ENCODE measurements around the gene RPL5.

Gene RPL5

DNA sequence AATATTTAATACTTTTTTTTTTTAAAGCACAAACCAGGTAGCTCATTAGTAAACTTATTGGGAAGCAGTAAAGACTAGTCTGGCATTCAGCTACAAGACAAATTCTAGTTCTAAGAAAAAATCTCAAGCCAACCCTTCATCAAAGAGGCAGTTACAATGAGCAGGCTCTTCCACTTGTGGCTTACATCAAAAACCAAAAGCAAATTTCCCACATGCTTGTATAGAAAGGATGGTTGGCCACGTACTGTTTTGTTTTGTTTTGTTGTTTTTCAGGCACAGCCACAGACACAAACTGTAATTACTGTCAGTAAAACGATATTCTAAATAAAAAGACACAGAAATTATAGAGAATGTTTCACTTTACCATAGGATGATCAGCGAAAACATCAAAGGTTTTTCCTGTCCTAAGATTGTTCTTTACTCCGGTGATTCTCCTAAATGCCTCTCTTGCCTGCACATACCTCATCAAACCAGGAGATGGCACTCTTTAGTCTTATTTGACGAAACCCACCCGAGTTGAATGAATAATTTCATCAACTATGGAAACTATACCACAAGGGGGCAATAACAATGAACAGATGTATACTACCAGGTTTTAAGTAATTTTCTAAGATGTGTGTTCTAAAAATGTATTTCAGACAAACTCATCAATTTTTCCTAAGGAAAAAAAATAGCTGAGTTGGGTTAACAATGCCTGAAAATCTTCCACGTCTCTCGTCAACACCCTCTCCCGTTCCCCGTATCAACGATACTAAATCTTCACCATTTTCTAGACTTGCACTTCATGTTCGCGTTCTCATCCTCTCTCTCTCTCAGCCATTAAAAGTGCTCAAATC lies 26.9 kb downstream of the RPL5 start:
- DNase-seq, result peak; percentile 91

DNA sequence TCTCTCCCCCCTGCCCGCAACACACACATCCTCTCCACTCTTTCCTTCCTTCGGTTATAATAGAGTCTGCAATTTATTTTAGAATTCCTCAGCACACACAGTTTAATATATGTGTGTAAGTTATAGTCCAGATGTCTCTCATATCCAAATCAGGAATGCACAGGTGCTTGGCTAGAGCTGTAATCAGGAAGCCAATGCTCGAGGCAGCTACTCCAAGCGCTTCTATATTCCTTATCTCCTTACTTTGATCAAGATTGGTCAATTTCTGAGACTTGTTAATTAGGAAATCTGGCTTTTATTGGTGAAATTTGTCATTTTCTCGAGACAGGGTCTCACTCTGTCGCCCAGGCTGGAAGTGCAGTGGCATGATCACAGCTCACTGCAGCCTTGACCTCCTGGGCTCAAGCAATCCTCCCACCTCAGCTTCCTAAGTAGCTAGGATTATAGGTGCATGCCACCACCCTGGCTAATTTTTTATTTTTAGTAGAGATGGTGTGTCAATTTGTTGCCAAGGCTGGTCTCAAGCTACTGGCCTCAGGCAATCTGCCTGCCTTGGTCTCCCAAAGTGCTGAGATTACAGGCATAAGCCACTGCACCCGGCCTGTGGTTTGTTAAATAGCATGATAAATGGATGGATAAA lies 27.7 kb downstream of the RPL5 start:
- no peak for DNase-seq

- no peak for DNase-seq
Measured at GRCh38 chr1:92862605-92863004, 30.8 kb downstream of the RPL5 start.

GRCh38 chr1:92864131-92864530 lies 32.3 kb downstream of the RPL5 start:
- no peak for DNase-seq

- no peak for DNase-seq
Measured at GRCh38 chr1:92870591-92870990, 38.8 kb downstream of the RPL5 start.

- no peak for DNase-seq
Measured at GRCh38 chr1:92872719-92873118, 40.9 kb downstream of the RPL5 start.

GRCh38 chr1:92874987-92875386 lies 43.1 kb downstream of the RPL5 start:
- DNase-seq, result no peak

DNA sequence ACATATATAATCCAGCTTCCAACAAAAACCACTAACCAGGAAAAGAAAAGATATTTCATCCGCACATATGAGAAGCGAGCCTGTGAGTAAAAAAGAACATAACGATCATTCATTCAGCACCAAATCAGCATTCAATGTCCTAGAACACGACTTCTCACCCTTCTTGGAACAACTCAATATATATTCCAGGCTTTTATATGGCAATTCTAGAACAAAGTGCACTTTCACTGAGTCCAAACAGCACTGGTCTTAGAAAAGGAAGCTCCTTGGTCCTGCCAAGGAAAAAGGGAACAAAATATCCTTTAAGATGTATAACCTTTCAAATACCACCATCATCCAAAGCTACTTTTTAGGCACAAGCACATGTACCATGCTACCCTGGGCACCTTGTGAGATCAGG lies 44.5 kb downstream of the RPL5 start:
- no peak for DNase-seq

- DNase-seq, result peak; percentile 20
Measured at GRCh38 chr1:92877081-92877711, 45.4 kb downstream of the RPL5 start.

DNA sequence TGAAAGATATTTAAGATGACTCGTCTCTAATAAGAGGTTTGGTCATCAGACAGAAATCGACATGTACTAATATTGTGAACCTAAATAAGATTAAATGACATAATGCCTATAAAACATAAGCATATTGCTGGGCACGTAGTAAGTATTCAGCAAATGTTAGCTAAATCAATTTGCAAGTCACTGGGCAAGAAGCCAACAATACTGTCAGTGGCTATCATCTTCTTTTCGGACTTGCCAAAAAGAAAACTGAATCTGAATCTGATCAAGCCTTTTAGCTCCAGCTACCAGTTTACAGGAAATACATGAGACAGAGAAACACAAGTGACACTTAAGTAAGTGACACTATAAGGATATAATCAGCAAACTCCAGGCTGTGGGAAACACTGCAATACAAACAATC lies 46.0 kb downstream of the RPL5 start:
- no peak for DNase-seq

GRCh38 chr1:92879316-92879968 lies 47.6 kb downstream of the RPL5 start:
- DNase-seq, result no peak

DNA sequence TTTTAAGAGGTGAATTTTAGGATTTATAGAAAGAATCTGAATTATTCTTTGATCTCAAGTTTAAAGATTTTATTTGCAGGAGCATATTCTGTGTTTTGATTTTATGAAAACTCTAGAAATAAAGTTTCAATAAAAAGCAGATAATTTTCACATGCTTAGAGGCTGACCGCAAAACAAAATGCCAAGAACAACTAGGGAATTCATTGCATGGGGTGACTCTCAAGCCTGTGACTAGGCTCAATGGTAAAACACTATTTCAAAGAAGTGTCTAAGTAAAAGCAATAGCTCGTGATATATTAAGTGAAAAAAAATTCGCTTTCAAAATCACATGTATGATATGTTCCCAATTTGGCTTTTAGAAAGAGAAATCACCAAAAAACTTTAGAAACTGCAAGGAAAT lies 49.6 kb downstream of the RPL5 start:
- DNase-seq, result no peak

DNA sequence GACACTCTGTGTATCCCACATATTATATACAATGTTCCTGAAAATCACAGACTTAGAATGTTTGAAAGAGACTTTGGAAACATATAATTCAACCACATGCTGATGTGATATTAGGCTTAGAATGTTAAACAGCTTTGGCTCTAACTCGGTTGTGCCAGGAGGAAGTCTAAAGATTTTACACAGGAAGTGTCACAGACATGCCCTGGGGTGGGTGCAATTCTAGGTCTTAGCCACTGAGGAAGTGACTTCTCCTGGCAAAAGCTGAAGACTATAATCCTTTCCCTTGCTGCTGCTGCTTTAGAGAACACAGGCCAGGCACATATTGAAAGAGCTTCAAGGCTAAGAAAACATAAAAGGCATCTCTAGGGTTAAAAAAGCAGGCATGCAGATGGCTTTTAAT lies 51.0 kb downstream of the RPL5 start:
- no peak for DNase-seq

DNA sequence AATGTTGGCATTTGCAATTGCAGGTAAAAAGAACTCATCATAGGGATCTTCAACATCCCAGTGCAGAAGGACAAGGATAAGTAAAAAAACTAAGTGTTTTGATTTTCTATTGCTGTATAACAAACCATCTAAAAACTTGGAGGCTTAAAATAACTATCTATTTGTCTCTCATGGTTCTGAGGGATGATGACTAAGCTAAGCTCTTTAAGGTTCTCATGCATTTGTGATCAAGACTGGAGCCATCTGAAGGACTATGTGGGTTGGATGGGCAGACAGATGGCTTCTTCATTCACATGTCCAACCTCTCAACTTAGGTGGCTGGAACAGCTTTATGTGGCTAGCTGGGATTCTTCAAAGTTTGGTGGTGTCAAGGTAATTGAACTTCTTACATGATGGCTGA lies 51.5 kb downstream of the RPL5 start:
- no peak for DNase-seq

DNA sequence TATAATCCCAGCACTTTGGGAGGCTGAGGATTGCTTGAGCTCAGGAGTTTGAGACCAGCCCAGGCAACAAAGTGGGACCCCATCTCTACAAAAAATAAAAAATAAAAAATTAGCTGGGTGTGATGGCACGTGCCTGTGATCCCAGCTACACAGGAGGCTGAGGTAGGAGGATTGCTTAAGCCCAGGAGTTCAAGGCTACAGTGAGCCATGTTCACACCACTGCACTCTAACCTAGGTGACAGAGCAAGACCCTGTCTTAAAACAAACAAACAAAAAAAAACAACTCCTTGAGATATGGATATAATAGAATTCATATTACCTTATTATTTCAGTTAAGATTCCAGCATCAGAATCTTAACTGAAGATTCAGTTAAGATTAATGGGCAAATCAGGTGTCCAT lies 52.4 kb downstream of the RPL5 start:
- DNase-seq, result no peak

- DNase-seq, result no peak
Measured at GRCh38 chr1:92886886-92887419, 55.1 kb downstream of the RPL5 start.

DNA sequence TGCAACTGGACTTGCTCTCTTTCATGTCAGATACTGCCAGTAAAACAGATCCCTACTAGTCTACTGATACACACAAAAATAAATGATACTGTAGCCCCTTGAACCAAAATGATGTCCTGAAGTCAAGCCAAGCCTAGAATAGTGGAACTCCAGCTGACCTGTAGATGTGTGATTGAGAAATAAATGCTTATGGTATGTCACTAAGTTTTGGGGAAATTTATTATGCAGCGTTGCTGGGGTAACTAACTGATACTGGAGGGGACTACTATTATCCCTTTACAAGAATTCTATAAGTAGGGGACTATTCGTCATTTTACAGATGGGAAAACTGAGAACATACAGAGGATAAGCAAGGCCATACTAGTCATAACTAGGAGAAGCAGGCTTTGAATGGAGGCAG lies 55.6 kb downstream of the RPL5 start:
- no peak for DNase-seq

Data from NCI-H1694 (cell line).